NB4 (cell line): Measurements from ENCODE around the gene PARD6G.

ENCODE experiments used
- DNase-seq: peaks from one replicate; pipeline ENCODE4 v3.0.0; 2010; ENCODE audit warnings: low read depth
- H3K4me3 ChIP-seq: one replicate; pipeline ENCODE4 v1.5.1; 2011; ENCODE audit warnings: mild to moderate bottlenecking, low read depth, low read length, moderate library complexity
- MYC ChIP-seq: IDR thresholded peaks from 2 replicates; pipeline ENCODE4 v1.6.1; 2011; ENCODE audit warnings: low read depth, low read length
- POLR2A ChIP-seq: IDR thresholded peaks from 2 replicates; pipeline ENCODE4 v1.6.1; 2011; ENCODE audit warnings: mild to moderate bottlenecking; ENCODE audit not compliant: insufficient read length; ENCODE audit errors: extremely low read depth
- TF ChIP-seq, protein P1 (sequence below): IDR thresholded peaks from 2 replicates; pipeline ENCODE4 v1.6.1; 2011; ENCODE audit warnings: low read depth, low read length
- TF ChIP-seq, protein P2 (sequence below): IDR thresholded peaks from one replicate; pipeline ENCODE4 v1.5.1; 2012; ENCODE audit warnings: low read depth, low read length

The PARD6G gene

DNA sequence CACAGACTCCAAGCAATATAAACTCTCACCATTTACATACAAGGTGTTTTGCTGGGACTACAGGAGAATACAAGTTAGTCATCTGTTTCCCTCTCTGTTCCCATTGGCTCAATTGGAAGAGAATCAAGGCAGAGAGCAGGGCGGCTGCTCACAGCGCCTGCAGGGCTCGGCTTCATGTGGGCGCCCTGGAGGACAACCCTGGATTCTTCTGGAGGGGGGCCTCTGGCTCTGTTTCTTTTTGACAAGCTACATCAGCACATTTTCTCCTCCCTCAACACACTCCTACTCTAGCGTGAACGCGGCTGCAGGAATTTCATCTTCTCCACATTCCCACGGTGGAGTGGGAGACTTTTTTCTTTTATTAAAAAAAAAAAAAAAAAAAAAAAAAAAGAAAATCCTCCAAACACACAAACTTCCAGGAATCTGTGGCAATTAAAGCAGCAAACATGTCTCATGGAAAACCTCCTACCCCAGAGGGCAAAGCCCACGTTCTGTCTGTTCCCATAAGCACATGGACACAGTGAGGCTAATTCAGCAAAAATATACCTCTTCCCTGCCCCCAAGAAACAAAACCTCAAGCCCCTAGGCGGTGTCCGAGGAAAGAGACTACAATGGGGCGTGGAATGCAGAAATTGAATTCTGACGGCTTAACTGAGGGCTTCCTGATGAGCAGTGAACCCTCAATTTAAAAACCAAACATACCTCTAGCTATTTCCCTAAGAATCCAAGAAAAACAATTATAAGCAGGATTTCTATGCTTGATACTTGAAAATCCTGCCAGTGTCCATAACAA, 50.6 kb downstream of the PARD6G start:
- no peak for TF ChIP-seq POLR2A
- TF ChIP-seq, protein P1, sequence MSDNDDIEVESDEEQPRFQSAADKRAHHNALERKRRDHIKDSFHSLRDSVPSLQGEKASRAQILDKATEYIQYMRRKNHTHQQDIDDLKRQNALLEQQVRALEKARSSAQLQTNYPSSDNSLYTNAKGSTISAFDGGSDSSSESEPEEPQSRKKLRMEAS, result no peak
- TF ChIP-seq, protein P2, sequence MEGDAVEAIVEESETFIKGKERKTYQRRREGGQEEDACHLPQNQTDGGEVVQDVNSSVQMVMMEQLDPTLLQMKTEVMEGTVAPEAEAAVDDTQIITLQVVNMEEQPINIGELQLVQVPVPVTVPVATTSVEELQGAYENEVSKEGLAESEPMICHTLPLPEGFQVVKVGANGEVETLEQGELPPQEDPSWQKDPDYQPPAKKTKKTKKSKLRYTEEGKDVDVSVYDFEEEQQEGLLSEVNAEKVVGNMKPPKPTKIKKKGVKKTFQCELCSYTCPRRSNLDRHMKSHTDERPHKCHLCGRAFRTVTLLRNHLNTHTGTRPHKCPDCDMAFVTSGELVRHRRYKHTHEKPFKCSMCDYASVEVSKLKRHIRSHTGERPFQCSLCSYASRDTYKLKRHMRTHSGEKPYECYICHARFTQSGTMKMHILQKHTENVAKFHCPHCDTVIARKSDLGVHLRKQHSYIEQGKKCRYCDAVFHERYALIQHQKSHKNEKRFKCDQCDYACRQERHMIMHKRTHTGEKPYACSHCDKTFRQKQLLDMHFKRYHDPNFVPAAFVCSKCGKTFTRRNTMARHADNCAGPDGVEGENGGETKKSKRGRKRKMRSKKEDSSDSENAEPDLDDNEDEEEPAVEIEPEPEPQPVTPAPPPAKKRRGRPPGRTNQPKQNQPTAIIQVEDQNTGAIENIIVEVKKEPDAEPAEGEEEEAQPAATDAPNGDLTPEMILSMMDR, result no peak
- TF ChIP-seq MYC, result no peak
- no peak for DNase-seq
- no peak overlapping the region for H3K4me3 ChIP-seq

DNA sequence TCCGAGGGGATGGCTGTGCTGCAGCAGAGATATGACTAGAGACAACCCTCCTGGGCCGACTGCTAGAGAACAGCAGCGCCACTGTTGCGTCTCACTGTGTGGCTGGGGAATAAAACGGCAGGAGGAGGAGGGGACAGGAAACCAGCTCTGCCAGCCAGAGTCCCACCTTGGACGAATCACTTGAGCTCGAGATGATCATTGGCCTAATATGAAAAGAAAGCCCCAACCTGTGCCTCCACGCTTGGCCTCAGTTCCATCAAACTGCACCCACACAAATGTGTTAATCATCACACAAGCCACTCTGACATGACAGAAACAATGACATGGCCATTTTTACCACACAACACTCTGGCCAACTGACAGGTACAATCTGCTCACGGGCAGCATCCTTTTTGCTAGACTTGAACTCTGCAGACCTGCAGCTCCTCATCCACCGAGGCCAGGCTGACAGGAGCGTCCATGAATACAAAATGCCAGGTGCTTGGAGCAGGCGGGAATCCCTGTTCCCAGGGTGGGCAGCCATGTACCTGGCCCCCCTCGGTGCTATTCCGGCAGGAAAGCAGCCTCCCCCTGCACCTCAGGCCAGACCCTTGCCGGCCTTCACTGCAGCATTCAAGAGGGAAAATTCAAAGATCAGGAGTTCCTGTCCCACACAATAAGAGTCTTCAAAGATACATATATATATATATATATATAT, 52.3 kb downstream of the PARD6G start:
- TF ChIP-seq, protein P1, result no peak
- no peak for TF ChIP-seq POLR2A
- TF ChIP-seq, protein P2, result no peak
- TF ChIP-seq MYC, result no peak
- H3K4me3 ChIP-seq, result no peak overlapping the region
- no peak for DNase-seq

DNA sequence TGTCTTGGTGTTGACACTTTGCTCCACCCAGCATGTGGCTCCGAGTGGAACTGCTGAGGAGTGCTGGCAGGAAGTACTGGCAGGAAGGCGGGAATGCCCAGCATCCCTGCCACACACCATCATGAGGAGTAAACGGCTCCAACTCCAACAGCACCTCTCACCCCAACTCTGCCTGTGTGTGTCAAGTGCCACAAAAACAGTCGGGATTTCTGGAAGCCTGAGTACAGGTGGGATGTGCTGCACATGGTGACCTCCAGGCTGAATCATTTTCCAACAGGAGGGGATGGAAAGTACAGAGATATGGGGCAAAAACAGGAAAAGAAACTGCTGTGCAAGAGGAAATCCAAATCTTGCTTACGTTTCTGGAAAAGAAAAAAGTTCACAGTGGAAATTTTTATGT, 53.6 kb downstream of the PARD6G start:
- DNase-seq, result no peak
- TF ChIP-seq, protein P2, result no peak
- TF ChIP-seq POLR2A, result no peak
- no peak overlapping the region for H3K4me3 ChIP-seq

DNA sequence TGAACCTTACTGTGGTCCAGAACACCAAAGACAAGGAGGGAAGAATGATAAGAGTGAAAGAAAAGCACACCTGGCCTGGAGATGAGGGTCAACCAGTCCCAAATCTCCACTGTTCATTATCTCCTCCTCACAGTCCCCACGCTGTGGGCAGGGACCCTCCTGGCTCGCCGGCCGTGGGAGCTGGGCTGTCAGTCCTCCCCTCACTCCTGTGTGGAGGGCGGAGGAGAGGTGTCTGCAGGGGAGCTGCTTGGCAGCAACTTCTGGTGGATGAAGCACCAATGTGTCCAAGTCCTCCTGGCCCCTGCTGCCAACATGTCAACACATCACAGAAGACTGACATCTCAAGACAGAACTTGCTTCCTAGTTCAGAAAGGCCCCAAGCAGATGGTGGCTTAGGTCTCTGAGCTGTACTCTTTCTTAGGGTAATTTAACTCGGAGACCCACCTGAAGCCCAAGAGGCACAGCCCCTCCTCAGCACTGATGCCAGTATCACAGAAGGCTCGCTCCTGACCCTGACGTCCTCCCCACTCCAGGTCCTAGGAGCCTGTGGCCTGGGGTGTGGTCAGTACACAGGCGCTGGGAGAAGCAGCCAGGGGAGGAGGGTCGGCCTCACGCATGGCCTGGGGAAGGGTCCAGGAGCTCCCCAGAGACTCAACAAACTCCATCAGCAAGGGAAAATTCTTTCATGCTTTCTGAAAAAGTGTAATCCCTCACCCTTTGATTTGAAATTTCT, 54.5 kb downstream of the PARD6G start:
- no peak overlapping the region for H3K4me3 ChIP-seq
- TF ChIP-seq MYC, result no peak
- TF ChIP-seq, protein P2, result no peak
- DNase-seq, result no peak

DNA sequence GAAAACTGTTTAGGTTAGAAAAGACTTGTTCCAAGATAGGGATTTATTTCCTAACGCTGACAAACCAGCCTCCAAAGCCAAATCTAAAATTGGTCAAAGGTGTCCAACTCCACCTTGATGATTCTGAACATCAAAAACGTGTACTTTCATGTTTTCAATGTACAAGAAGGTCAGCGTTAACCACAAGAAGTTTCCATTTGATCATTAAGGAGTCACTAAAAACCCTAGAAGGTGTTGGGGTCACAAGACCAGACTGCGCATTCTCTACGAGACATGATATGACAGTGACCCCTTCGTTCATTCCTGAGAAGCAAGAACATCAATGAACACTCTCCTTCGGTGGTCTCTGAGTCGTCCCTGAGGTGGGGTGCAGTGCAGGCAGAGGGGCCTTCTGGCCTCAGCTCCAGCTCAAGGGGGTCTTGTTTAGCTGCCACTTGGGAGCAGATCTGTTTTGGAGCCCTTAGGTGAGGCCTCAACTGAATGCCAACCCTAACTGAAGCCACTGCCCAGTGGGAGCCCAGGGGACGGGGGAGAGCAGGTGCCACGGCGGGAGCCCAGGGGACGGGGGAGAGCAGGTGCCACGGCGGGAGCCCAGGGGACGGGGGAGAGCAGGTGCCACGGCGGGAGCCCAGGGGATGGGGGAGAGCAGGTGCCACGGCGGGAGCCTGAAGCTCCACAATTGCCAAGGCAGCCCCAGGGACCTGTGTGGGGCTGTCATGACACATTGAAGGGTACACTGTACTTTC, 55.2 kb downstream of the PARD6G start:
- H3K4me3 ChIP-seq, result no peak overlapping the region
- DNase-seq, result no peak
- no peak for TF ChIP-seq POLR2A
- TF ChIP-seq, protein P1, result no peak
- TF ChIP-seq, protein P2, result no peak
- TF ChIP-seq MYC, result no peak
